Left lung (tissue), 10 donors: ENCODE data around the gene BBS9. TPM values are rescaled to one million over a fixed set of nuclear protein-coding genes. Genes with fewer than 3 reads are reported as not detected.

Experiments
- ATAC-seq: fragments of 200-7000 bp; cut with Tn5 transposase; one replicate; pipeline ENCODE4 v1.9.1; 2020; ENCODE audit warnings: moderate library complexity
- DNase-seq, 4 donors: peaks; one replicate each; pipeline ENCODE4 v3.0.0-alpha.2; 2013 to 2020
- H3K27ac ChIP-seq, 2 donors: fragments of 200-600 bp; sonication (generic) in 1 of 2; one replicate each; pipeline versions ENCODE4 v1.5.0 to v1.8.0; 2020 to 2021
- H3K27me3 ChIP-seq, 2 donors: fragments of 200-600 bp; sonication (generic) in 1 of 2; one replicate each; pipeline versions ENCODE4 v1.5.0 to v1.8.0; 2020 to 2021
- H3K36me3 ChIP-seq, 2 donors: fragments of 200-600 bp; sonication (generic) in 1 of 2; one replicate each; pipeline versions ENCODE4 v1.5.0 to v1.8.0; 2020 to 2021
- H3K4me1 ChIP-seq, 2 donors: fragments of 200-600 bp; one replicate each; pipeline ENCODE4 v1.8.0; 2021
- H3K4me3 ChIP-seq, 2 donors: fragments of 200-600 bp; sonication (generic) in 1 of 2; one replicate each; pipeline versions ENCODE4 v1.5.0 to v1.8.0; 2020 to 2021; ENCODE audit warnings: mild to moderate bottlenecking in 1 of 2
- H3K9me3 ChIP-seq, 2 donors: fragments of 200-600 bp; sonication (generic) in 1 of 2; one replicate each; pipeline versions ENCODE4 v1.5.0 to v1.8.0; 2020 to 2021
- intact Hi-C, 2 donors: fragments of 100-400 bp; cut with DNase I; formaldehyde crosslinking; loops; one replicate each; pipeline versions ENCODE4 v1.11.2 to v1.14.2; 2022
- polyA plus RNA-seq, 6 donors: library from polyadenylated mRNA; unstranded; fragments of 120-200 nt; gene quantifications; one replicate each; pipeline ENCODE4 v1.2.1, GENCODE V29; 2013; ENCODE audit not compliant: insufficient read length in 6 of 6
- total RNA-seq, 2 donors: library from RNA; stranded (reverse); fragmentation: NEBNext Ultra II Directional; extraction: Animal tissue kit (Norgen Biotek cat#: 25700); gene quantifications; one replicate each; pipeline ENCODE4 v1.2.1, GENCODE V29; 2021
- TF ChIP-seq, protein P1 (sequence below), 2 donors: fragments of 200-600 bp; sonication (generic) in 1 of 2; IDR thresholded peaks; one replicate each; pipeline versions ENCODE4 v1.5.0 to v1.8.0; 2021; ENCODE audit warnings: antibody characterized with exemption in 2 of 2
- donor health status: DM: no; HTN: yes; CAD: no.
- donor health status: DM: no; HTN: no; CAD: no.

BBS9 gene
- total and polyA plus RNA-seq, 8 donors = 14.5 to 25.1 (median 19.1) TPM

DNA sequence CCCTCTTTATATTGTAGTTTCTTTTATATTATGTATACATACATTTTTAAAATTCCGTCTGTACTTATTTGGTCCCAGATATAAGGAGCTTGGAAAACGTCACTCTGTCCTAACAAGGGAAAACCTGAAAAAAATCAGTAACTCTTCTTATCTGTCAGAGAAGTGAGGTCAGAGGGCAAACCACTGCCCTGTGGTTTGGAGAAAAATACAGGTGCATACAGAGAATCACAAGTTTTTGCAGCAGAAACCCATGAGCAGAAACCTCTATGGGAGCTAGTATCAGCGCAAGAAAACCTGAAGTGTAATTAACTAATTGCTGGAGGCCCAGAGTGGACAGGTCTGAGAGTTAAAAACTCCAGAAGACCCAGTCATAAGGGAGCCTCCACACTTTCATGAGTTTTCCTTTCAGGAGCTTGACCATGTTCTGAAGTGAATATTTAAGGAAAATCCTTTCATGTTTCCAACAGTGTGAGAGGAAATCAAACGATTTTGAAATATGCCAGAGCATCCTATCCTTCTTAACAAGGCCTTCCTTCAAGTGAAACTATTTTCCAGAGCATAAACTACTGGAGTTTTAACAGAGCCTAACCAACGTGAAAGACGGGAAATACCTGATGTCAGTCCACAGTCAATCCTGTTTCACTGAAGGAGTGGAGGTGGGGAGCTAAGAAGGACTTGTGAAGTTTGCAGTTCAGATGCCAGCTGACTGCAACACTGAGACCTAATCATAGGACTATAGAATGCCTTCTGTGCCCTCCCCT lies 485.2 kb downstream of the BBS9 start:
- intact Hi-C loops = no loop called here
- DNase-seq (no peak), ATAC-seq (no peak)
- Histone ChIP-seq H3K27ac (no peak overlapping the region), H3K4me3 (no peak overlapping the region), H3K9me3 (peaks cover 0 to 4% of the 10 kb centered on the region in 2 donors), H3K4me1 (no peaks in the 10 kb centered on the region), H3K27me3 (no peaks in the 10 kb centered on the region), H3K36me3 (no peaks in the 10 kb centered on the region)
- TF ChIP-seq, protein P1, sequence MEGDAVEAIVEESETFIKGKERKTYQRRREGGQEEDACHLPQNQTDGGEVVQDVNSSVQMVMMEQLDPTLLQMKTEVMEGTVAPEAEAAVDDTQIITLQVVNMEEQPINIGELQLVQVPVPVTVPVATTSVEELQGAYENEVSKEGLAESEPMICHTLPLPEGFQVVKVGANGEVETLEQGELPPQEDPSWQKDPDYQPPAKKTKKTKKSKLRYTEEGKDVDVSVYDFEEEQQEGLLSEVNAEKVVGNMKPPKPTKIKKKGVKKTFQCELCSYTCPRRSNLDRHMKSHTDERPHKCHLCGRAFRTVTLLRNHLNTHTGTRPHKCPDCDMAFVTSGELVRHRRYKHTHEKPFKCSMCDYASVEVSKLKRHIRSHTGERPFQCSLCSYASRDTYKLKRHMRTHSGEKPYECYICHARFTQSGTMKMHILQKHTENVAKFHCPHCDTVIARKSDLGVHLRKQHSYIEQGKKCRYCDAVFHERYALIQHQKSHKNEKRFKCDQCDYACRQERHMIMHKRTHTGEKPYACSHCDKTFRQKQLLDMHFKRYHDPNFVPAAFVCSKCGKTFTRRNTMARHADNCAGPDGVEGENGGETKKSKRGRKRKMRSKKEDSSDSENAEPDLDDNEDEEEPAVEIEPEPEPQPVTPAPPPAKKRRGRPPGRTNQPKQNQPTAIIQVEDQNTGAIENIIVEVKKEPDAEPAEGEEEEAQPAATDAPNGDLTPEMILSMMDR (IDR thresholded peaks at IDR 0.05) = no peak

DNA sequence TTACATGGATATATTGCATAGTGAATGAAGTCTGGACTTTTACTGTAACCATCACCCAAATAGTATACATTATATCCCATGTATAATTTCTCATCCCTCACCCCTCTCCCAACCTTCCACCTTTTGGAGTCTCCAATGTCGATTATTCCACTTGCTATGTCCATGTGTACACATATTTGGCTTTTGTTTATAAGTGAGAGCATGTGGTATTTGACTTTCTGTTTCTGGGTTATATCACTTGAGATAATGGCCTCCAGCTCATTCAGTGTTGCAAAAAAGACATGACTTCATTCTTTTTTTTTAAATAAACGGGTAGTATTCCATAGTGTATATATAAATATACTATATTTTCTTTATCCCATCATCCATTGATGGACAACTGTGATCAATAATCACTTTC lies 487.4 kb downstream of the BBS9 start:
- intact Hi-C loops = no loop called here
- Histone ChIP-seq H3K4me1 (no peaks in the 10 kb centered on the region), H3K27ac (no peak overlapping the region), H3K36me3 (no peaks in the 10 kb centered on the region), H3K4me3 (no peak overlapping the region), H3K9me3 (peaks cover 0 to 13% of the 10 kb centered on the region in 2 donors), H3K27me3 (no peaks in the 10 kb centered on the region)
- no peak for DNase-seq
- ATAC-seq = no peak
- TF ChIP-seq, protein P1 (IDR thresholded peaks at IDR 0.05) = no peak

DNA sequence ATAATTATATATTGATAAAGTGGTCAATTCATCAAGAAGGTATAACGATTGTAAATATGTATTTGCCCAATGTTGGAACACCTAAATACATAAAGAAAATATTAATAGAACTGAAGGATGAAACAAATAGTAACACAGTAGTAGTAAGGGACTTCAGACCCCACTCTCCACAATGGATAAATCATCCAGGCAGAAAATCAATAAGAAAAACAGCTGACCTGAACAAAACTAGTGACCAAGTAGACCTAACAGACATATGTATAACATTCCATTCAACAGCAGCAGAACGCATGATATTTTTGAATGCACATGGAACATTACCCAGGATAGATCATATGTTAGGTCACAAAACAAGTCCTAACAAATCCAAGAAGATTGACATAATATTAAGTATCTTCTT lies 489.9 kb downstream of the BBS9 start:
- TF ChIP-seq, protein P1 (IDR thresholded peaks at IDR 0.05) = no peak
- no peaks in the 10 kb centered on the region for H3K36me3 ChIP-seq
- H3K27ac ChIP-seq = no peak overlapping the region
- ATAC-seq (no peak), DNase-seq (no peak)
- no peaks in the 10 kb centered on the region for H3K4me1 ChIP-seq
- no peak overlapping the region for H3K4me3 ChIP-seq
- peaks cover 0 to 13% of the 10 kb centered on the region in 2 donors for H3K9me3 ChIP-seq
- intact Hi-C loops = no loop called here
- H3K27me3 ChIP-seq = no peaks in the 10 kb centered on the region

DNA sequence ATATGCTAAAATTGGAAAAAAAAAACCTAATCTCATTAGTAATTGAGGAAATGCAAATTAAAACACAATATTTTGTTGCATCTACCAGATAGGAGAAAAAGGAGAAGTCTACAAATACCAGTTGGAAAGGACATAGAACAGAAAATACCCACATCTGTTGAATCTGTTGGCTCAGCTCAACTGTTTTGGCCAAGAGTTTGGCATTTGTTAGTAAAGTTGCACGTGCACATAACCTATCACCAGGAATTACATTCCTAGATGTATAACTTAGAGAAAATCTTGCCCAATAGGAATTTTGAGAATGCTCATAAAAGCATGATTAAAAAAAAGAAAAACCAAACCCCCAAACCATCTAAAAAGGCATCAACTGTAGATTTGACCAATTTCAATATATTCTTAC lies 493.9 kb downstream of the BBS9 start:
- no peak for ATAC-seq
- intact Hi-C loops = no loop called here
- H3K27me3 ChIP-seq = no peaks in the 10 kb centered on the region

DNA sequence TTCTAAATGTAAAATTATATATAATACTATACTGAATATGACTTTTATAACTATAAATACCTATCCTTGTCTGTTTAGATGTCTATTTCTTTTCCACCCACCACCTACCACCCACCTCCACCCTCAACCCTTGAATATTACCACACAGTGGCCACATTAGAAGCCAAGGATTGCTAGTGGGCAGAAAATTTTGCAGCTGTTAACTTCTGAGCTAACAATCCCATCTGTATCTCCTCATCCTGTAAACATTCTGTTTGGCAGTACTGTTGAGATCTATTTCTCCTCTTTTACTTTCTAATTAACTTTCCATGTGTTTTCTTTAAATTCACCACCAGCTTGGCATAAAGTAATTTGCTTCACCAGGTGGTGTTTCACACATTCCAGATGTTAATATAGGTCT lies 494.9 kb downstream of the BBS9 start:
- Histone ChIP-seq H3K4me3 (no peak overlapping the region), H3K9me3 (peaks cover 0 to 9% of the 10 kb centered on the region in 2 donors), H3K36me3 (no peaks in the 10 kb centered on the region), H3K27me3 (no peaks in the 10 kb centered on the region), H3K4me1 (no peaks in the 10 kb centered on the region), H3K27ac (no peak overlapping the region)
- no peak for DNase-seq
- intact Hi-C loops = no loop called here
- TF ChIP-seq, protein P1 (IDR thresholded peaks at IDR 0.05) = no peak
- ATAC-seq = no peak

More for the DNA sequence above, 493.9 kb downstream of the BBS9 start:
- Histone ChIP-seq H3K36me3 (no peaks in the 10 kb centered on the region), H3K9me3 (peaks cover 0 to 9% of the 10 kb centered on the region in 2 donors), H3K4me1 (no peaks in the 10 kb centered on the region), H3K4me3 (no peak overlapping the region), H3K27ac (no peak overlapping the region)
- TF ChIP-seq, protein P1 (IDR thresholded peaks at IDR 0.05) = no peak
- no peak for DNase-seq
